Choroid plexus epithelial cell (primary cell): ENCODE results near the gene TSPAN18.
A peak's percentile ranks its signal among the peaks of the same experiment; 100 is the strongest.

Source experiments
- DNase-seq: peaks from one replicate; pipeline ENCODE4 v3.0.0-alpha.2; 2010; ENCODE audit warnings: low read depth
- H3K4me3 ChIP-seq: 2 replicates; pipeline ENCODE4 v1.5.1; 2011; ENCODE audit warnings: low read depth, mild to moderate bottlenecking, control low read depth, low read length, moderate library complexity
- CTCF ChIP-seq: conservative IDR thresholded peaks from 2 replicates; pipeline ENCODE4 v1.5.1; 2011; ENCODE audit warnings: low read depth, mild to moderate bottlenecking, control low read depth, inconsistent platforms, low read length, moderate library complexity

Gene TSPAN18

GRCh38 chr11:44771252-44771734 is 44.5 kb downstream of the TSPAN18 start:
- no peak overlapping the region for H3K4me3 ChIP-seq
- no peak for TF ChIP-seq CTCF
- DNase-seq = no peak

GRCh38 chr11:44771841-44772240 is 45.1 kb downstream of the TSPAN18 start:
- H3K4me3 ChIP-seq = no peak overlapping the region
- peak; percentile 21 for DNase-seq
- no peak for TF ChIP-seq CTCF

- H3K4me3 ChIP-seq = no peak overlapping the region
- no peak for TF ChIP-seq CTCF
Measured at GRCh38 chr11:44773351-44773965, 46.7 kb downstream of the TSPAN18 start.

GRCh38 chr11:44774108-44774507 is 47.3 kb downstream of the TSPAN18 start:
- H3K4me3 ChIP-seq = no peak overlapping the region
- no peak for TF ChIP-seq CTCF
- DNase-seq = no peak

More at GRCh38 chr11:44773351-44773965, 46.7 kb downstream of the TSPAN18 start:
- no peak for DNase-seq

- no peak overlapping the region for H3K4me3 ChIP-seq
- DNase-seq = no peak
- TF ChIP-seq CTCF = no peak
Measured at GRCh38 chr11:44774731-44775130, 48.0 kb downstream of the TSPAN18 start.

GRCh38 chr11:44775366-44775984 is 48.7 kb downstream of the TSPAN18 start:
- DNase-seq = peak; percentile 41
- no peak overlapping the region for H3K4me3 ChIP-seq
- peak; percentile 84 for TF ChIP-seq CTCF

- no peak for DNase-seq
- H3K4me3 ChIP-seq = no peak overlapping the region
- TF ChIP-seq CTCF = no peak
Measured at GRCh38 chr11:44775985-44776446, 49.3 kb downstream of the TSPAN18 start.
